GM10266 (cell line): Measurements from ENCODE around the gene SOX10.
"Not testable (repeated sequence)": the region's sequence is repeated elsewhere in the genome, so short reads cannot be mapped to it uniquely, and the experiment has no call there.

Experiments used
- DNase-seq: peaks from one replicate; pipeline ENCODE4 v3.0.0; 2012; ENCODE audit errors: extremely low spot score
- CTCF ChIP-seq: IDR thresholded peaks from 2 replicates; pipeline ENCODE4 v1.5.1; 2012; ENCODE audit warnings: mild to moderate bottlenecking, low read depth; ENCODE audit not compliant: control insufficient read depth, insufficient read depth; ENCODE audit errors: missing control alignments

Gene SOX10

DNA sequence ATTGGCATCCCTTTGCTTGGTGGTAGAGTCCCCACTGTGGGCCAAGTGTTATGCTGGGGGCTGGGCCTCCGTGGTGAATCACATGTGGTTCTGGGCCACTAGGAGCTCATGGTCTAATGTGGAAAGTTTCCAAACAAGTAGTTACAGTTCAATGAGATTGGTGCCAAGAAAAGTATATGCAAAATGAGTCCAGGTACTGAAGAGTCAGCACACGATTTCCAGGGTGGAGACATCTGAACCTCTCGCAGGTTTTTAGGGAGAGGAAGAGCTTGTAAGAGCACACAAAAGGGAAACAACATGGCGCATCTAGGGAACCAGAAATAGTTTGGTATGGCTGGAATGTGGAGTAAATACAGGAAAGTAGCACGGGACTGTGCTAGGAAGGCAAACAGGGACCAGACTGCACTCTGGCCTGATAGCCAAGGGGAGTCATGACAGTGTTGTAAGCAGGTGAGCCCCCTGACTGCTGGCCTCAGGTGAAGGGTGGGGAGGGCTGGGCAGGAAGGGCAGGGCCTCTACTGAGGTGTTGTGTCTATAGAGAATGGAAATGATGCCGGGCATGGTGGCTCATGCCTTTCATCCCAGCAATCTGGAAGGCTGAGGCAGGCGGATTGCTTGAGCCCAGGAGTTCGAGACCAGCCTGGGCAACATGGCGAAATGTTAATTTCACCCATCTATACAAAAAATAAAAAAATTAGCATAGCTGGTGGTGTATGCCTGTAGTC lies 18.3 kb downstream of the SOX10 start:
- DNase-seq = no peak

GRCh38 chr22:37961062-37961461 lies 23.3 kb downstream of the SOX10 start:
- TF ChIP-seq CTCF = no peak
- no peak for DNase-seq

More for the DNA sequence above, 18.3 kb downstream of the SOX10 start:
- no peak for TF ChIP-seq CTCF

- DNase-seq = no peak
Observed at GRCh38 chr22:37959231-37959825, 25.0 kb downstream of the SOX10 start.

DNA sequence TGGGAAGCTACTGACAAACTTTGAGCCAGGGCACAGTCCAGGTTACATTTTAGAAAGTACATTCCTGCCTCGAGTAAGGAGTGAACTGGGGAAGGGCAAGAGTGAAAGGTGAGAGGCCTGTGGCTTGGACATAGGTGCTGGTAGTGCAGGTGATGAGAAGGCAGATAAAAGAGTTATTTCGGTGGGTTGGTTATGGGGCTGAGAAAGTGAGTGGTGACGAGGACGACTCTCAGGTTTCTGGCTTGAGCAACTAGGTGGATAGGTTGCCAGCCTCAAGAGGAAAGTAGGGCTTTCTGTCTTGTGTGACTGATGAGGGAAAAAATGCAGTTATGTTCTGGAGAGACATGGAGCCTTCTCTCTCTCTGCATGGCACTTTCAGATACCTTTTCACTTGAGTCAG lies 27.1 kb downstream of the SOX10 start:
- TF ChIP-seq CTCF = no peak

More at GRCh38 chr22:37959231-37959825, 25.0 kb downstream of the SOX10 start:
- no peak for TF ChIP-seq CTCF

DNA sequence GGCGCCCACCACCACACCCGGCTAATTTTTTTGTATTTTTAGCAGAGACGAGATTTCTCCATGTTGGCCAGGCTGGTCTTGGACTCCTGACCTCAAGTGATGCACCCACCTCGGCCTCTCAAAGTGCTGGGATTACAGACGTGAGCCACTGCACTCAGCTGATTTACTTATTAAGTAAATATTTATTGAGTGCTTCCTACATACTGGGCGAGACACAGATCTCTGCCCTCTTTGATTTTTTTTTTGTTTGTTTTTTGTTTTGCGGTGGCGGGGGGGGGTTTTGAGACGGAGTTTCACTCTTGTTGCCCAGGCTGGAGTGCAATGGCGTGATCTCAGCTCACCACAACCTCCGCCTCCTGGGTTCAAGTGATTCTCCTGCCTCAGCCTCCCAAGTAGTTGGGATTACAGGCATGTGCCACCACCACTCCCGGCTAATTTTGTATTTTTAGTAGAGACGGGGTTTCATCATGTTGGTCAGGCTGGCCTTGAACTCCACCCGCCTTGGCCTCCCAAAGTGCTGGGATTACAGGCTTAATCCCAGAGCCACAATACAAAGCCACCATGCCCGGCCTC lies 28.4 kb downstream of the SOX10 start:
- not testable (repeated sequence) for DNase-seq

More for the DNA sequence above, 27.1 kb downstream of the SOX10 start:
- no peak for DNase-seq

GRCh38 chr22:37954686-37955085 lies 29.7 kb downstream of the SOX10 start:
- no peak for TF ChIP-seq CTCF
- no peak for DNase-seq

DNA sequence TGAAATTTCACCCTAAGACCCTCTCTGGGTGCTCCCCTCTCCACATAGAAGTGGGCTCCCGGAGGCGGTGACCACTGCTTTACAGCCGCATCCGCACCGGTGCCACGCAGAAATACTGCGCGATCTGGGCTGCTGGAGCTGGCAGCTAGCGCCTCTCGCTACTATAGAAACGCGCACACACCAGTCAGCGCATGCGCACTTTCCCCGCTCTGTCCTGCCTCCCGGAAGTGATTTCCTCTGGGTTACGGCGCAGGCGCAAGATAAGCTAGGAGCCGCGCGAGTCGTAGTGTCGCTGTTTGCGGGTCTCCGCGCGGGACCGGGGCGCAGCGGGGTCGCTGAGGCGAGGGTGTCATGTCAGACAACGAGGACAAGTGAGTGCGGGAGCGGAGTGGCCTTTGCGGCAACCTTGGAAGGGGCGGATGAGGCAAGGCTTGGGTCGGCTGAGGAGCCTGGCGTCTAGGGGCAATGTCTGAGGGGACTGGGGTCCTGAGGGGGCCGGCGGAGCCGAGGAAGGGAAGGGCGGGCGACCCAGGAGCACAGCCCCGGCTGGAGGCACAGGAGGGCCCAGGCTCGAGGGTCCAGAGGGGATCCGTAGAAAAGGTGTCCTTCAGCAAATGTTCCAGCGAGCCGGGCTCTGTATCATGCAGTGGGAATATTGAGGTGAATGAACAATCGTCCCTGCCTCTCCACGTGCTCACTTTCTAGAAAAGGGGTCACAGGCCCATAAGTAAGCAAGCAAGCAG lies 30.7 kb downstream of the SOX10 start, which contains the start of the genes C22orf23 and POLR2F:
Gene C22orf23, minus strand, starts transcription at position 165 of the 743 bp plus-strand sequence. CDS start 452 bp downstream, outside the sequence.
Gene POLR2F, plus strand, starts transcription at position 263 of the 743 bp plus-strand sequence. Its CDS starts 89 bp downstream, at position 352.
- TF ChIP-seq CTCF = peak; percentile 6
- DNase-seq = peak; percentile 97
